ENCODE results near the gene PPP4R1.

PPP4R1 gene

DNA sequence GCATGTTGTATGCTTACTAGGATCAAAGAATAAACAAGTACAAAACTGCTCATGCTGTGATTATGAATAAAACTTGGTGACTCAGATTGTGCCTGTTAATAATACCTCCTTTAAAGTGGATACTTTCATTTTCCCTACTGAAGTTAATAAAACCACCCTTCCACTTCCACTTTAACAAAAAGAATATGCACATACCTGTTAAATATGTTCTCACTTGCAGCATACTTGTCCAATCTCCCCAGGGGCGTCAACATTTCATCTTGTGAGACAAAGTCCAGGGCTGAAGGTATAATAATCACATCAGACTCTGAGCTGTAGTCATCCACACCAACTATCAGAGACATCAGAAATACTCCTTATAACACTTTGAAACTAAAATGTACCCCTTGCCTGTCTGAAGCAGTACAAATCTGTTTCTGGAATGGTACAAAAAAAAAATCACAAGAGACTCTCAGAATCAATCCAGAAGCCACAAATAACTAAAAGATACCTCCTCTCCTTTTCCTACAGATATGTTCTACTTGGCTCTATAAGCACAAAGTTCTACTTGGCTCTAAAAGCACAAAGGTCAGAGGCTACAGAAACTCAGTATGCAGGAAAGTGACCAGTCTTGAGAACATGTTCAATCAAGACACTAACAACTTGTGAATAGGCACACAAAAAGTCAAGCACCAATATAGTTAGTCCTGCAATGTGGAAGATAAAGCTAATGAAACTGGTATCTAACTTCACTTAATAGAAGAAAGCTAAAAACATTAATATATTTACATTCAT lies 19.3 kb downstream of the PPP4R1 start:
- DNase-seq (ENCODE audit: low read depth): no peak

DNA sequence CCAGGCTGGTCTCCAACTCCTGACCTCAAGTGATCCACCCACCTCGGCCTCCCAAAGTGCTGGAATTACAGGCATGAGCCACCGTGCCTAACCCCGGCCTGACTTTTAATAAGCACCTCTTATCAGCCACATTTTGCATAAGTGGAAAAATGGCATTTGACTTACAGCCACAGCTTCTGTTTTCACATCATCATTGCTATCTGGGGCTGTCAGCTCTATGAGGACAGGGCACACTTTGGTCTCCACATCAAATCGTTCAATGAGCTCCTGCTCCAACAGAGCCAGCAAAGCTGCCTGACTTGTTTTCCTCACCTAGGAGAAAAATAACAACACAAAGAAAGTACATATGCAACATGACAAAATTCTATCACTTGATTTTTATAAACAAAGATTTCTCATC lies 26.4 kb downstream of the PPP4R1 start:
- DNase-seq (ENCODE audit: low read depth): no peak

- DNase-seq (ENCODE audit: low read depth): no peak
These were observed 27.5 kb downstream of the PPP4R1 start for GRCh38 chr18:9586814-9587213.

DNA sequence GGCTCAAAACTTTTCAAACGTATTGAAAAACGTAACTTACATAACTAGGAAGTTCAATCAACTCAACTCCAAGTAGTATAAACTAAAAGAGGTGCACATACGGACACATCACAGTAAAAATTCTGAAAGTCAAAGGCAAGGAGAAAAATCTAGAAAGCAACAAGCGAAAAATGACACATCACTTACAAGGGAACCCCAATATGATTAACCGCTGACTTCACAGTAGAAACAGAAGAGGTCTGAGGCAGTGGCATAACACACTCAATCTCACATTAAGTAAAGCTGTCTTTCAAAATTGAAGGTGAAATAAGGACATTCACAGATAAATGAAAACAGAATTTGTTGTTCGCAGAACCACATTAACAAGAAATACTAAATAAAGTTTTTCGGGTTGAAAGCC lies 32.7 kb downstream of the PPP4R1 start:
- DNase-seq (ENCODE audit: low read depth): no peak

DNA sequence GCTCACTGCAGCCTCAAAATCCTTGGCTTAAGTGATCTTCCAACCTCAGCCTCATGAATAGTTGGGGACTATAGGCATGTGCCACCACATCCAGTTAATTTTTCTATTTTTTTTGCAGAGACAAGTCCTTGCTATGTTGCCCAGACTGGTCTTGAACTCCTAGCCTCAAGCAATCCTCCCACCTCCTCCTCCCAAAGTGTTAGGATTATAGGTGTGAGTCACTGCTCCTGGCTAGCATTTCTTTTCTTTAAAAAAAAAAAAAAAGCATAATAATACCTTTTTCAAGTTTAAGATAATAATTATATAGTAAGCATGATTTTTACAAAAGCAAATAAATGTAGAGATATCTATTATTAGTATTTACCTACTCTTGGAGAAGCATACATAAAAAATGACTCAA lies 36.1 kb downstream of the PPP4R1 start:
- no peak for DNase-seq (ENCODE audit: low read depth)

DNA sequence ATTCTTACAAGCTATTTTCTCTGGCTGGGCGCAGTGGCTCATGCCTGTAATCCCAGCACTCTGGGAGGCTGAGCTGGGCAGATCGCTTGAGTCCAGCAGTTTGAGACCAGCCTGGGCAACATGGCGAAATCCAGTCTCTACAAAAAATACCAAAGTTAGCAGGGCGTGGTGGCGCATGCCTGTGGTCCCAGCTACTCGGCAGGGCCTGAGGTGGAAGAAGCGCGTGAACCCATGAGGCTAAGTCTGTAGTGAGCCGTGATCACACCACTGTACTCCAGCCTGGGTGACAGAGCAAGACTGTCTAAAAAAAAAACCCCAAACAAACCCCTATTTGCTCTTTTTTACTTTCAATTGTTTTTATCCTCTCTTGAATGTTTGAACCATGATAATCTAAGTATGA lies 37.0 kb downstream of the PPP4R1 start:
- no peak for DNase-seq (ENCODE audit: low read depth)

DNA sequence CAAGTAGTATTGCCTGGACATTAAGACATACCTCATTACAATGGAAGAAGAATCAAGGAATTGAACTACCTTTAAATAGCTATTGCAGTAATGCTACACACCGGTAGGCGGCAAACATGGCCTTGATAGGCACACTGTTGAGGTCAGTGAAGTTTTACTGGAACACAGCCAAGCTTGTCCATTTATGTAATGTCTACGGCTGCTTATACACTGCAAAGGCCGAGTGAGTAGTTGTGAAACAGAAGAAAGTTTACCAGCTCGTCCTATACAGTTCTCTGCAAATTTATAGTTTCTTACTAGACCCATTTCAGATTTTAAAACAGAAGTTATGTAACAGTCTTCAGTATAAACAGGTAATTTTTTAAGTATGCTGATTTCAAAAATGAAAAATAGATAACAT lies 38.8 kb downstream of the PPP4R1 start:
- DNase-seq (ENCODE audit: low read depth): no peak

DNA sequence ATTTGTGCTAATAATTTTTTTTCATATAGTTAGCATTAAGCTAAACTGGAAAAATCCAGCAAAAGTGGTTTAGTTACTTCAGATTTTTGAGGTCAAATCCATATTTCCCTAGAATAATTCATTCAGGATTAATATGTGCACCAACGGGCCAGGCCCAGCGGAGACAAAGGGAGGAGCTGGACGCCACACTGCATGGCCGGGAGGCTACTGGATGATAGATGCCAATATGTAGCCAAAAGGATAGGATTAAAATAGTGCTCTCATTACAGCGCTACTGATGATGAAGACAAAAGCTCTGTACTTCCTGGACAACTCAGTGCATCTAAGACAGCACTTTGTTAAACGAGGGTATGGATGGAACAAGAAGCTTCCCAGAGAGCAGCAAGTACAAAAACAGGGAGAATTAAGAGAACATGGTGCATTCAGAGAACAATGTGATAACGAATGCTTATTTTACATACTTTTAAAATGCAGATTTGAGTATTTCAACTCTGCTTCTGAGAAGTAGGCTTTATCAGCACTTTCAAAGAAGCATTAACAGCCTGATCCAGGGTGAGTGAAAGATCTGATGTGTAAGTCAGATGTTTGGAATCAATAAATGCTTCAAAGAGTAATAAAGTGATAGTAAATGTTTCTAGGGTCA lies 39.8 kb downstream of the PPP4R1 start:
- DNase-seq (ENCODE audit: low read depth): no peak

DNA sequence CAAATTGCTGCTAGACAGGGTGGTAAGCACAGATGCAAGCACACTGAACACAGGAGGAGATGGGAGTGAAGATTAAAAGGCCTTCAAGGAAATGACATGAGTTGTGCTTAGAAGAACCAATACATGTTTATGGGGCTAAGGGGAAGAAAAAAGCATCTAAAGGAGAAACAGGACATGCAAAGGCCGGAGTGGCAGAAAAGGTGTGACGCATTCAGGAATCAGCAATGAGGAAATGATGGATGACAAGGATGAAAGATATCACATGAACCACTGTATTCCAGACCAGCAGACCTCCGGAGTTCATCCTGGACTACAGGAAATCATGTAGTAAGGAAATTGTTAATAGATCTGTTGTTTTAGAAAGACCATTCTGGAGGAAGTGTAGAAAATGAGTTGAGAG lies 42.8 kb downstream of the PPP4R1 start:
- DNase-seq (ENCODE audit: low read depth): no peak

GRCh38 chr18:9570255-9570654 lies 44.1 kb downstream of the PPP4R1 start:
- no peak for DNase-seq (ENCODE audit: low read depth)

DNA sequence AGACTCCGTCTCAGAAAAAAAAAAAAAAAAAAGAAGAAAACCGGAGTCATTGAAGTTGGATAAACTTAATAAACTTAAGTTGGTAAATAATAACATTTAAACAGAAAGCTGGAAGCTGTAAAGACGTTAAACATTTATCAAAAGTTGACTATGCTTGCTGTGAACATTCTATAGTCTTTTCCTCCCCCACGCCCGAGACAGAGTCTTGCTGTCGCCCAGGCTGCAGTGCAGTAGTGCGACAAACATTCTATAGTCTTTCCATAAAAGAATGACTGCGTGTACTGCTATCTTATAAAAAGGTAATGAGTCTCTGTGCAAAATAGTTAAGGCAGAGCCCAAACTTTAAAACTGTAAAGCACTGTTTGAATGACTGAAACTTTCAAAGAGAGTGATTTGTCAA lies 45.2 kb downstream of the PPP4R1 start:
- DNase-seq (ENCODE audit: low read depth): no peak

GRCh38 chr18:9568186-9568585 lies 46.2 kb downstream of the PPP4R1 start:
- no peak for DNase-seq (ENCODE audit: low read depth)

DNA sequence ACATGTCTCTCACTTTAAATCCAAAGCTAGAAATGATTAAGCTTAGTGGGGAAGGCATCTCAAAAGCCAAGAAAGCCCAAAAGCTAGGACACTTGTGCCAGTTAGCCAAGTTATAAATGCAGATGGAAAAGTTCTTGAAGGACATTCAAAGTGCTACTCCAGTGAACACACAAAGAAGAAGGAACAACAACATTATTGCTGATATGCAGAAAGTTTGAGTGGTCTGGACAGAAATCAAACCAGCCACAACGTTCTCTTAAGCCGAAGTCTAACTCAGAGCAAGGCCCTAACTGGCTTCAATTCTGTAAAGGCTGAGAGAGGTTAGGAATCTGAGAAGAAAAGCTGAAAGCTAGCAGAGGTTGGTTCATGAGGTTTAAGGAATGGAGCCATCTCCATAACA lies 49.0 kb downstream of the PPP4R1 start:
- no peak for DNase-seq (ENCODE audit: low read depth)

GRCh38 chr18:9563331-9563730 lies 51.0 kb downstream of the PPP4R1 start:
- no peak for DNase-seq (ENCODE audit: low read depth)

DNA sequence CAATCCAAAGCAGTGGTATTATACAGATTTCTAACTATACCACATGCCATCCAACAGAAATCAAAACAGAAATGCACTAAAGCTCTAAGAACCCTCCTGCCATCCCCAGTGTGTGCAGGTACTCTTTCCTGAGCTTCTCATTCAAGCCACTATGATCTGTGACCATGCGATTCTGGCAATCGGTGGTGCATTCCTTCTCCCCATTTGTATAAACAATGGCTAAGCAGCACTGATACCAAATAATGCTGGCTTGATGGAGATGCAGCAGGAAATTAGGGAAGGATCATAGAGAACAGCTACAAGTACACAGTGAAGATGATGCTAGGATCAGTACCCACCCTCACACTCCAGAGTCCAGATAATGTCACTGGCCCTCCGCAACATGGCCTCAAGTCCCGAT lies 51.8 kb downstream of the PPP4R1 start:
- no peak for DNase-seq (ENCODE audit: low read depth)

GRCh38 chr18:9561759-9562158 lies 52.6 kb downstream of the PPP4R1 start:
- DNase-seq (ENCODE audit: low read depth): no peak

GRCh38 chr18:9559253-9559652 lies 55.1 kb downstream of the PPP4R1 start:
- DNase-seq (ENCODE audit: low read depth): no peak

GRCh38 chr18:9558387-9559064 lies 55.8 kb downstream of the PPP4R1 start:
- no peak for DNase-seq (ENCODE audit: low read depth)

- no peak for DNase-seq (ENCODE audit: low read depth)
These were observed 57.0 kb downstream of the PPP4R1 start for GRCh38 chr18:9557250-9557943.

DNA sequence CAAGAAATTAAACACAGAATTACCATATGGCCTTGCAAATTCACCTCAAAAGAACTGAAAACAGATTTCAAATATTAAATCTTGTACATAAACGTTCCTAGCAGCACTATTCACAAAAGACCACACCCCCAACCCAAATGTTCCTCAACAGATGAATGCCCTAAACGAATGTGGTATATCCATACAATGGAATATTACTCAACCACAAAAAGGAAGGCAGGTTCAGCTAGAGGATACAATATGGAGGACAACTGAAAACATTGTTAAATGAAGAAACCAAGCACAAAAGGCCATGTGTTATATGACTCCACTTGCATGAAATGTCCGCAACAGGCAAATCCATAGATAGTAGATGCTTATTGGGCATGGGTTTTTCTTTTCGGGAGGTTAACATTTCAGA lies 61.7 kb downstream of the PPP4R1 start:
- DNase-seq (ENCODE audit: low read depth): no peak

DNA sequence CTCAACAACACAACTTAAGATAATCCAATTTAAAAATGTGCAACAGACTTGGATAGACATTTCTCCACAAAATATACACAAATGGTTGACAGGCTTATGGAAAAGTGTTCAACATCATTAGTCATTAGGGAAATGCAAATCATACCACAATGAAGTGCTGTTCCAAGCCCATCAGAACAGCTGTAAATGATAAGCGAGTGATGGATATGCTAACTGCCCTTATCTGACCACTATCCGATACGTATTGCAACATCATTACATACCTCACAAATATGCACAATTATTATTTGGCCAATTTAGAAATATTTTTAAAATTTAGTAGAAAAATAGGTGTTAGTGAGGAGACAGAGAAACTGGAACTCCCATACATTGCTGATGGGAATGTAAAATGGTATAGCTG lies 62.2 kb downstream of the PPP4R1 start:
- DNase-seq (ENCODE audit: low read depth): no peak

- no peak for DNase-seq (ENCODE audit: low read depth)
These were observed 63.9 kb downstream of the PPP4R1 start for GRCh38 chr18:9550429-9550828.

DNA sequence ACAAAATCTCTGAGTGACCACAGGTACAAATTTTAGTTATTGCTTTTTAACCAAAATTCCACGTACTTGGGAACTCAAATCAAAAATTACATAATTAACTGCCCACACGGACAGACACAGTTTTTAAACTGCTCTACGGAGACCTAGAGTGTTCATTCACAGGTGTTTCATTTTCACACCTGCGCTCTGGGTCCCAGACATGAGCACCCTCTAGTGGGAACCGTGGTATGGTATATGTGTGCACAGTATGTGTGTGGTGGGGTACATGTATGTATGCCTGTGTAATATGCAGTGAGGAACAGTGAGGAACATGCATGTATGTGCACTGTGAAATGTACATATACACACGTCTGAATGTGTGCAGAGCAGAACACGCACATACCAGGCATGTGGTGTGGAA lies 65.0 kb downstream of the PPP4R1 start:
- DNase-seq (ENCODE audit: low read depth): no peak
